SKM-1 (cell line): Measurements from ENCODE around the gene SLC26A11.

ENCODE experiments used
- DNase-seq: peaks from one replicate; lab custom pipeline; 2025; ENCODE audit not compliant: unreplicated experiment; lab: John Stamatoyannopoulos, UW

SLC26A11 gene

DNA sequence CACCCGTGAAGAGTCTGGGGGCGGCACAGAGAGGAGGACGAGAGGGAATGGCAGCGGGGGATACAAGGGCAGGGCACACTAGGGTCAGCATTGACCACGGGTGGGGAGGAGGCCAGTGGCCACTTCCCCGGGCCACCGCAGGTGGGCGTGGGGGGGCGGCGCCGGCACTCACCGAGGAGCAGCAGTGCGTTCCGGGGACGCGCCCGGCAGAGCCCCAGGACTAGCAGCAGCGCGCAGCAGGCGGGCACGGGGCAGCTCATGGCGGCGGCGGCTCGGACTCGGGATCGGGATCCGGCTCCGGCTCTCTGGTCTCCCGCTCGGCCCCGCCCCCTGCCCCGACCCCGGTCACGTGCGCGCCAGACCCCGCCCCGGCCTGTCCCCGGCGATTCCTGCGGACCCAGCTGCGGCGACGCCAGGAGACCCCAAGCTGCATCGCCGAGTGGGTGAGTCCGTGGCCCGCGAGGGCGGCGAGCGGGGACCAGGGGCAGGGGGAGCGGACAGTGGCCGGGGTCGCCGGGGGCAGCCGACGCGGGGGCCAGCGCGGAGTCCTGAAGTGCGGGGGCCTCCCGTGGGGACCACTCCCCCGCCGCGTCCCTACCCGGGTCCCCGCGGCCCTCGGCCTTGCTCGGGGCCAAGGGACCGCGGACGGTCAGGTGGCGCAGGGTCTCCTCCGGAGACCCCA lies at the start of gene SLC26A11, which contains the start of gene SGSH:
SLC26A11 (plus strand) TSS at position 374 of the 682 bp plus-strand sequence. CDS start 1,134 bp downstream, outside the sequence.
SGSH (minus strand) TSS at position 280 of the 682 bp plus-strand sequence; CDS start at position 260, 20 bp downstream.
- DNase-seq = no peak

DNA sequence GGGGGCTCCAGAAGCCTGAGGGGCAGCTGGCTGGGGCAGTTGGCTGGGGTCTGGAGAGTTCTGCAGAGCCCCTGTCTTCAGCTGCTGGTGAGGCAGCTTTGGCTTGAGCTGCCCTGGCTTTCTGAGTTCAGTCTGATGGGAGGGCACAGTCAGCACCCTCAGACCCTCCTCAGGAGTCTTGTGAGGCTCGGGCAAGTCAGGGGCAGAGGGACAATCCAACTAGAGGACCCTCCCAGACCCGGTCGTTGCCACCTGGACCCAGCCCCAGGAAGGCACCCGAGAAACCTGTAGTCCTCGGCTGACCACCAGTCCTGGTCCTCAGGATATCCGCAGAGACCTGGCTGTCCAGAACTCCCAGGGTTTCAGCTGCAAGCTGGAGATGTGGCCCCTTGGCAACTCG lies 48.5 kb upstream of the SLC26A11 start:
- no peak for DNase-seq

DNA sequence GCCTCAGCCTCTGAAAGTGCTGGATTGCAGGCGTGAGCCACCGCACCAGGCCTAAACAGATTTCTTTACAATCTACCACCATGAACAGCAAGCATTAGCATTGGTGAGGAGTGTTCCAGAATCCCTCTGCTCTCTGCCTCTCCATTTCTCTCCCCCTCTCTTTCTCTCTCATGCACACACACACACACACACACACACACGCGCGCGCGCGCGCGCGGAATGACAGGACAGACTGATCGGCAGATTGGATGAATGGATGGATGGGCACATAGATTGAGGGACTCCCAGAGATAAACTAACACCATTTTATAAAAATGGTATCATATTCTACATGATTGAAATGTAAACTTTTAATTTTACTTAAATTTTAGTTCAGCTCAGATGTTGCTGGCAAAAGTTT lies 47.1 kb upstream of the SLC26A11 start:
- DNase-seq = no peak

DNA sequence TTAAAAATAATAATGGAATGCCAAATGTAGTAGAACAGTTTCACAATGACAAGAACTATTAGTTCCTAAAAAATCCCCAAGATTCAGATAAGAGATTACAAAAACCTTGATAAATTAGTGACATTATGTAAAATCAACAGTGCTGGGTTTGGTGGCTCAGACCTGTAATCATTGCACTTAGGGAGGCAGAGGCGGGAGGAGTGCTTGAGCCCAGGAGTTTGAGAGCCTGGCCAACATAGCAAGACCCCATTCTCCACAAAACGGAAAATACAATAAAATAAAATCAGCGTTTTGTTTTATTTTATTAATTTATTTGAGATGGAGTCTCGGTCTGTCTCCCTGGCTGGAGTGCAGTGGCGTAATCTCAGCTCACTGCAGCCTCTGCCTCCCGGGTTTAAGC lies 46.3 kb upstream of the SLC26A11 start:
- no peak for DNase-seq

DNA sequence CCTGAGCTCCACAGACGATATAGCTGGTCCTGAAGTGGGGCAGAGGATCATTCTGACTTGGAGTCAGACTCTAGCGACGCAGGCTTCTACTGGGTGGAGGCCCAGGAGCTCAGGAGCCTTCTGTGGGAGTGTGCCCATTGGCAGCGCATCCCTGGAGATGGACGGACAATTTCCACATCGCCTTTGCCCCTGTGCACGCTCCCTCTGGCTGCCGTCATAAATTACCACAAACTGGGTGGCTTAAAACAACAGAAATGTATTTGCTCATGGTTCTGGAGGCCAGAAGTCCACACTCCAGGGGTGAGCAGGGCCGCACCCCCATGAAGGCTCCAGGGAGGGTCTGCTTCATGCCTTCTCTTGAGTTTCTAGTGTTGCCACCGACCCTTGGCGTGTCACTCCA lies 43.5 kb upstream of the SLC26A11 start:
- no peak for DNase-seq

DNA sequence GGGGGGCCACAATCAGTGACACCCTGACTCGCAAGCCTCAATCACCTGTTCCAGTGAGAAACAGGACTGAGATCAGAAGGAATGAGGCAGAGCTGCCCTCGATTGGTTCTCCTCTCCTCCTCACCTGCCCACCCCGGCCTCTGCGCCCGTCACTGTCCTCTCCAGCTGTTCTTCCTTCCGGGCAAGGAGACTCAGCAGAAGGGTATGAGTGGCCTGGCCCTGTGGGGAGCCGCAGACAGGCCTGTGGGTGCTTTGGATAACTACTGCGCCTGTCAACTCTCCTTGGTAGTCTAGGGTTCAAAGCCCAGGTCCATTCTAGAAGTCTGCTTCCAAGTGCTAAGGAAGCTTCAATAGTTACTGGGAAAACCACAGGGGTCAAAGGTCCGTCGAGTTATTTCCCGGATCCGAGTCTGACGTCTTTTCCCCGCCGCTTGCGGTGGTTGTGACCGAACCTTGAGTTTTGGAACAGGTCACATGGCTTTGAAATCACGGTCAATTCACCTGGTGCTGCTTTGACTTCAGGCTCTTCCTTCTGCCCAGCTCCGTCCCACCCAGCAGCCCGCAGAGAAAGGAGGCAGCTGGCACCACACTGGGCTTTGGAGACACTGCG lies 42.1 kb upstream of the SLC26A11 start:
- no peak for DNase-seq

DNA sequence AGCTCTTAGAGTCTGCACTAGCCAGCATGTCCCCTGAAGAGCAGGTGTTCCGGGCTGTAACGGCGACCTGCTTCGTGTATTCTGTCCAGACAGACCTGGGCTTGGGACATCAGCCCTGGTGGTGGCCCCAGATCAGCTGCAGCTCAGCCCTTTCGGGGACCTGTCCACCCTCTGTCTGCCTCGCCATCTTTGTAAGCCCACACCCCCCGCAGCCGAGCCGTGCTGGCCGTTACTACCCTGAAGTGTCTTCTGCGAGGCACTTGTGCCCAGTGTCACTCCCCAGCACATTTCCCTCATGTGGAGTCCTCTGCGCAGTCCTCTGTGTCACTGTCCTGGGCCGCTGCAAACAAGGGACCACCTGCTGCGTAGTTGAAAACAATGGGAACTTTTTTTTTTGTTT lies 40.0 kb upstream of the SLC26A11 start:
- DNase-seq = no peak

DNA sequence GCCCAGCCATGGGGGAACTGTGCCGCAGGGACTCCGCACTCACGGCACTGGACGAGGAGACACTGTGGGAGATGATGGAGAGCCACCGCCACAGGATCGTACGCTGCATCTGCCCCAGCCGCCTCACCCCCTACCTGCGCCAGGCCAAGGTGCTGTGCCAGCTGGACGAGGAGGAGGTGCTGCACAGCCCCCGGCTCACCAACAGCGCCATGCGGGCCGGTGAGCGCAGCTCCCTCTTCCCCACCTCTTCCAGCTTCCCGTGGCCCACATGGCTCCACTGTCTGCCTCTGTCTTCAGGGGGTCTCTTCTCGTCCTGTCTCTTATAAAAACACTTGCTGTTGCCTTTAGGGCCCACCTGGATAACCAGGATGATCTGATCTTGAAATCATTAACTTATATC lies 38.8 kb upstream of the SLC26A11 start:
- no peak for DNase-seq

DNA sequence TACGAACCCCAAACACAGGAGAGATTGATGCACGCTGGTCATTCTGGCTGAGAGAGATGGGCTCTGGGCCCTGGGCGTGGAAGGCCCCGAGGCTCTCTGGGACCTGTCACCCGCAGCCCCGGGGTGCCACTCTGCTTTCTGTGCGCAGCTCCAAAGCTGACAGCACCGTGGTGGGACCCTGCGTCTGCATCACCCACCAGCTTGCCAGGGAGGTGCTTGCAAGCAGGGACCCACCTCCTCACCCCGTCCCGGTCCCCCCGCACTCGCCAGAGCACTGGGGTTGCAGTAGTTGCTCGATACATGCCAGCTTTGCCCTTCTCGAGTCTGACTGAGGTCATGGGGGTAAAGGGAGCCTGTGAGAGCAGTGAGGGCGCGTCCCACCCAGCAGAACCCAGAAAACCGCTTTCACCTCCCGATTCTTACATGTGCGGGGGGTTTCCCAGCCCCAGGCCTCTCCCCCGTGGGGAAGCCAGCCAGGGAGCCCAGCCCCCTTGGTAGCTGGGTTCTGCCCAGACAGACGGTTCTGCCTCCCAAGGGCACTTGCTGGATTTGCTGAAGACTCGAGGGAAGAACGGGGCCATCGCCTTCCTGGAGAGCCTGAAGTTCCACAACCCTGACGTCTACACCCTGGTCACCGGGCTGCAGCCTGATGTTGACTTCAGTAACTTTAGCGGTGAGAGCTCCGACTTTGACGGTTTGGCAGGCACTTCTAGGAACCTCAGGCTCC lies 37.9 kb upstream of the SLC26A11 start:
- no peak for DNase-seq

DNA sequence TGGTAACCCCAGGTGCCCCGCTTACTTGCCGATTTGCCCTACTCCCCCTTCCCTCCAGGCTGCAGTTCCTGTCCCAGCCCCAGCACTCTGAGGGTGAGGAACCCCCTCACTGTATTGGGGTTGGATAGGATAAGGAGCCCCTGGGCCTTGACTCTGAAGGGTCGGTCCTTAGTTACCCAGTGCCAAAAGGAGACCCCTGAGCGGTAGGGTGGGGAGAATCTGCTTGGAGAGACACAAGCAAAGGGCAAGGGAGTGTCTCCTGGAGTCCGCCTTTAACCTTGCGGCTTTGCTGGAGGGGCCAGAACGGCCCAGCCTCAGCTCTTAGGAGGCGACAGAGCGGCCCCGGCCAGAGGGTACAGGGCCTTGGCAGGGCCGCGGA lies 37.4 kb upstream of the SLC26A11 start:
- no peak for DNase-seq

DNA sequence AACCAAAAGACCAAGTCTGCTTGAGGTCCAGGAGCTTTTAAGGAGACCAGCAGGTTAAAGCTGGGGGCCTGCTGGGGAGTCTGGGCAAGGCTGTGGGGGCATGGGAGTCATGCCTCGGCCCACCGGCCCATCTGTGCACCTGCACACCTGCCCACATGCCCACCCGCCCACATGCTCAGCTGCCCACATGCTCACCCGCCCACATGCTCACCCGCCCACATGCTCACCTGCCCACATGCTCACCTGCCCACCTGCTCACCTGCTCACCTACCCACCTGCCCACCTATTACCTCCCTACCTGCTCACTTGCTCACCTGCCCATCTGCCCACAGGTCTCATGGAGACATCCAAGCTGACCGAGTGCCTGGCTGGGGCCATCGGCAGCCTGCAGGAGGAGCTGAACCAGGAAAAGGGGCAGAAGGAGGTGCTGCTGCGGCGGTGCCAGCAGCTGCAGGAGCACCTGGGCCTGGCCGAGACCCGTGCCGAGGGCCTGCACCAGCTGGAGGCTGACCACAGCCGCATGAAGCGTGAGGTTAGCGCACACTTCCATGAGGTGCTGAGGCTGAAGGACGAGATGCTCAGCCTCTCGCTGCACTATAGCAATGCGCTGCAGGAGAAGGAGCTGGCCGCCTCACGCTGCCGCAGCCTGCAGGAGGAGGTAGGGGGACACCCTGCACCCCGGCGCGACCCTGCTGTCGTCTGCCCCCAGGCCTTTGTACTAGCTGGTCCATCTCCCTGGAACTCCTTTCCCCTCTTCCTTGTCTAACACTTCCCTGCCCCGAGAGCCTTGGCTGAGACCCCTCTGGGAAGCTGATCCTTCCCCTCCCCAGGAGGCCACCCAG lies 36.4 kb upstream of the SLC26A11 start:
- DNase-seq = no peak

DNA sequence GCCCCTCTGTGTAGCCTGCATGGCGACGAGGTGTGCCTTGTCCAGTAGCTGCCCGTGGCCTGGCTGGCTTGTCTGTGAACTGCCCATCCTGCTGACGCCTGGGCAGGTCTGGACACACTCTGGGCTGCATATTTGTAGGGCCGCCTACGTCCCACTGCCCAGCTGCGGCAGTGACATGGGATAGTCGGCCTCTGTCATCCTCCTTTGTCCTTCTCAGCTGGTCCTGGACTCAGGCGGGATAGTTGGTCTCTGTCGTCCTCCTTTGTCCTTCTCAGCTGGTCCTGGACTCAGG lies 35.9 kb upstream of the SLC26A11 start:
- no peak for DNase-seq

DNA sequence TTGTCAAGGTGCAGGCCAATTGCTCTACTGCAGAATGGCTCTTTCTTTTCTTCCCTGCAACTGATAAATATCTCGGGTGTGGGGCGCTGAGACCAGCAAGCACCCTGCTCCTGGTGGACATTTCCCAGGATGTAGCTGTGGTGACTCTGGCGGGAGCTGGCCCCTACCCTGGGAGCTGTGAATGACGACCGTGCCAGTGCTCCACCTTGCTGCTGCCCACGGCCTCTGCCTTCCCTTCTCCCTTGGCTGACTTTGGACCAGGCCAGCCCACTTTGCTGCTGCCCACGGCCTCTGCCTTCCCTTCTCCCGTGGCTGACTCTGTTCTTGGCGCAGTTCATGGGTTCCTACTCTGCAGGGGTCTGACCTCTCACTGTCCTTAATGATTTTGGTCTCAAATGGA lies 34.3 kb upstream of the SLC26A11 start:
- no peak for DNase-seq

DNA sequence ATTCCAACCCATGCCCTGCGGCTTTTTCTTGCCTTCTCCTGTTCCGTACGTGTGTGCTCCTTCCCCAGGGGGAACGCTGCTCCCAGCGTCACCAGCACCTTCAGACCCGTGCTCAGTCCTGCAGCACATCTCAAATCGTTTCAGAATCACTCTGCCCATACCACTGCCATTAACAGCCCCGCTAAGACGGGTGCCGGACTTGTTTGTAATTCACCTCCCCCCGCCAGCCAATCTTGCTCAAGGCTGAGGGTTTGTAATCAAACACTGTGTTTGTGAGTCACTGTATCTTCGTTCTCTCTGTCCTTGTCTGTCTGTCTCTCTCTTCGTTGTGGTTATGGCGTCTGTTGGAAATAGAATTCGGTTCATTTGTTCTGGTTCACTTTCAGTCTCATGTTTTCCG lies 33.1 kb upstream of the SLC26A11 start:
- DNase-seq = no peak

DNA sequence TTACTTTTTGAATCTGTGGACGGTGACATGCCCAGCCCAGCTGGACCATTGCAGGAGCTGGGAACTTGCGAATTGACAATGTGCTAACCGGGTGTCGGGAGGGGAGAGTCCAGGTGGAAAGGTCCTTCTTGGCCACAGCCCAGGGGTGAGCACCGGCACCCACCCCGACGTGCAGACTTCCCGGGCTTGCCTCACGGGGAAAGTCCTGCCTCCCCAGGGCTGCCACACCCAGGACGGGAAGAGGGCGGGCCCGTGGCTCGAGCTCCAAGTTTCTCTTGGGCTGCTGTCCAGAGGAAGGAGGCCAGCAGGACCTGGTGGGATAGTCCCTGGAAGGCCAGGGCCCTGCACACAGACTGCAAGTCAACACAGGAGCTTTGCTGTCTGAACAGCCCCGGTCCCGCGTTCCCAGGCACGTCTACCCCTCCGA lies 32.7 kb upstream of the SLC26A11 start:
- DNase-seq = no peak

DNA sequence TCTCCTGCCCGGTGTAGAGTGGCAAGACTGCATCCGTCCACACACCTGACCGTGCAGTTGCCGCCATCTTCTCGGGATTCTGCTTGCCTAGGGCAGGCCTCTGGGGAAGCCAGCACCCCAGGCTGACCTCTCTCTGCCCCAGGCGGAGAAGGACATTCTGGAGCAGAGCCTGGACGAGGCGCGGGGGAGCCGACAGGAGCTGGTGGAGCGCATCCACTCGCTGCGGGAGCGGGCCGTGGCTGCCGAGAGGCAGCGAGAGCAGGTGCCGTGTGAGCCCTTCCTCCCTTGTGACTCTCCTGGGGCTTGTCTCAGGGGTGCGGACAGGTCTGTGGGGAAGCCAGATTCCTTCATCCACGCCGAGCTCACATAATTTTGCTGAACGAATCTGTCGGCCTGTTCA lies 30.6 kb upstream of the SLC26A11 start:
- DNase-seq = no peak

DNA sequence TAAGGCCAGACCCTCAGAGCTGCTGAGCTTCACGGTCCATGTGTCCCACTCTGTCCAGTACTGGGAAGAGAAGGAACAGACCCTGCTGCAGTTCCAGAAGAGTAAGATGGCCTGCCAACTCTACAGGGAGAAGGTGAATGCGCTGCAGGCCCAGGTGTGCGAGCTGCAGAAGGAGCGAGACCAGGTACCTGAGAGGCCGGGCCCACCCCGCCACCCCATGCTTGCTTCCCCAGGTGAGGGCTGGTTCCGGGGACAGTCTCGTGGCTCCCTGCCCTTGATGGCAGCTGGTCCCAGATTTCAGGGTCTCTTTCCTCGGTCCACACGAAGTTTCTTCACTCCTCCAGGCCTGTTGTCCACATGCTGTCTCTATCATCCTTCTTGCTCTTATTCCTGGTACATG lies 29.5 kb upstream of the SLC26A11 start:
- DNase-seq = no peak

DNA sequence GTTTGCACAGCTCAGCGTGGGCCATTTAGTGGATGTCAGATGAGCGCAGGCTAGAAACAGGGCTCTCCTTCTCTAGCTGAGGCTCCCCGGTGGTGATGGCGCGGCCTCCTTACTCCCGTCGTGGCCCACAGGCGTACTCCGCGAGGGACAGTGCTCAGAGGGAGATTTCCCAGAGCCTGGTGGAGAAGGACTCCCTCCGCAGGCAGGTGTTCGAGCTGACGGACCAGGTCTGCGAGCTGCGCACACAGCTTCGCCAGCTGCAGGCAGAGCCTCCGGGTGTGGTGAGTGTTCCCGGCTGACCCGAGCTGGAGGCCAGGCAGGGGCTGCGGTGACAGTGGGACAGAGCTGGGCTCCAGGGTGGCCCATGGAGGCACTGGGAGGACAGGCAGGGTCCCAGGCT lies 29.0 kb upstream of the SLC26A11 start:
- DNase-seq = no peak

DNA sequence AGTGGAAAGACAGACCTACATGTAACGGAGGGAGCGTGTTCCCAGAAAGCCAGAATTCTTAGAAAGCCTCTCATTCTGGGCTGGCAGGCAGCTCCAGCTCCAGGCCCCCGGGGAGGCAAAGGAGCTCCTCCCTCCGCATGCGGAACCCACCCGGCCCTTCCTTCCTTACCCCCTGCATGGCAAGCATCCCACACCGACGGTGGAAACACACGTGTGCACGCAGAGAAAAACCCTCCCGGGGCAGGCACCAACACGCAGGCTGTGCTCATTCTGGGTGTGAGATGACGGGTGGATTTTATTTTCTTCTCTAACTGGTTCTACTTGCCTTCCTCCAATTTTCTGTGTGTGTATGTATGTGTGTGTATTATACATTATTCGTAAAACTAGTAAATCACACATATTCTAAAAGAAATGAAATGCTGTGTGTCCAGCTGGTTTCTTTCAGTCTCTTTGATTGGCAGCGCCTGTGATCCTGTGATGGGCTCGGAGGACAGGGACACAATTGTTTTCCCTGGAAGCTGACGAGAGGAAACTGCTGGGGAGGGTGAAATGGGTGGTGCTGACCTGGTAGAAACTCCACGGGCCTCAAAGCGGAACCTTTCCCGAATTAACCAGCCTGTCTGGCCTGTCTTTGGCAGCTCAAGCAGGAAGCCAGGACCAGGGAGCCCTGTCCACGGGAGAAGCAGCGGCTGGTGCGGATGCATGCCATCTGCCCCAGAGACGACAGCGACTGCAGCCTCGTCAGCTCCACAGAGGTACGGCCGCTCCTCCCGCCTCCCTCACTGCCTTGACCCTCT lies 28.2 kb upstream of the SLC26A11 start:
- no peak for DNase-seq

DNA sequence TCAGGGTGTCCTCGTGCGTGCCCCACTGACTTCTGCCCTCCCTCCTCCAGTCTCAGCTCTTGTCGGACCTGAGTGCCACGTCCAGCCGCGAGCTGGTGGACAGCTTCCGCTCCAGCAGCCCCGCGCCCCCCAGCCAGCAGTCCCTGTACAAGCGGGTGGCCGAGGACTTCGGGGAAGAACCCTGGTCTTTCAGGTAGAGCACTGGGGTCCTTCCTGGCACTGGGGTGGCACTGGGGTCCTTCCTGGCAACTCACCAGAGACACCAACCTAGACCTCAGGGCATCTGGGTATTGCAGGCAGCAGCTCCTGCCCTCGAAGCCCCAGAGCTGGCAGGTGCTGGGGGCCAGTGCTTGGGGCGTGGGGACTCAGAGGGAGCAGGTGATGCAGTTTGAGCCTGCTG lies 25.1 kb upstream of the SLC26A11 start:
- DNase-seq = no peak
